Testis (tissue), 3 donors: ENCODE data around the gene KRTAP5-8. TPM values are rescaled to one million over a fixed set of nuclear protein-coding genes. Genes with fewer than 3 reads are reported as not detected.

ENCODE experiments used
- DNase-seq: peaks from one replicate; pipeline ENCODE4 v3.0.0-alpha.2; 2019
- H3K27ac ChIP-seq, 2 donors: fragments of 200-600 bp; sonication (generic); one replicate each; pipeline ENCODE4 v1.5.1; 2019
- H3K27me3 ChIP-seq: fragments of 200-600 bp; sonication (generic); one replicate; pipeline ENCODE4 v1.5.1; 2019
- H3K36me3 ChIP-seq: fragments of 200-600 bp; sonication (generic); one replicate; pipeline ENCODE4 v1.5.1; 2017; ENCODE audit warnings: low read depth; ENCODE audit errors: missing control alignments
- H3K4me1 ChIP-seq: fragments of 200-600 bp; sonication (generic); one replicate; pipeline ENCODE4 v1.5.1; 2019
- H3K4me3 ChIP-seq, 2 donors: fragments of 200-600 bp; sonication (generic); one replicate each; pipeline ENCODE4 v1.5.1; 2017 to 2019
- H3K9me3 ChIP-seq: fragments of 200-600 bp; sonication (generic); one replicate; pipeline ENCODE4 v1.5.1; 2017
- POLR2A ChIP-seq: fragments of 450-650 bp; IDR thresholded peaks from one replicate; pipeline ENCODE4 v1.6.1; 2017; ENCODE audit warnings: antibody characterized with exemption, mild to moderate bottlenecking, moderate library complexity
- WGBS, 2 donors: methylation state at CpG; one replicate each; pipeline ENCODE4 v1.1.5; 2018; 5-methylcytosine and 5-hydroxymethylcytosine counted together
- intact Hi-C: fragments of 100-400 bp; cut with DNase I; formaldehyde crosslinking; loops from one replicate; pipeline ENCODE4 v1.15.1; 2023; ENCODE audit warnings: low total_unique reads
- polyA plus RNA-seq: library from polyadenylated mRNA; stranded (reverse); fragments of 350-450 nt; fragmentation: Illumina TruSeq; extraction: RNeasy Lipid Tissue Mini Kit (QIAGEN cat#74804); gene quantifications from one replicate; pipeline ENCODE4 v1.2.3, GENCODE V29; 2014; ENCODE audit warnings: low read depth, low replicate concordance; ENCODE audit not compliant: insufficient read depth
- total RNA-seq, 2 donors: library from RNA; depleted of rRNA; stranded (reverse); fragments of >200 nt; gene quantifications; one replicate each; pipeline ENCODE4 v1.2.3, GENCODE V29; 2016
- TF ChIP-seq, protein P1 (sequence below), 3 experiments: fragments of 450-650 bp in 2 of 3; fragments of 200-600 bp in 1 of 3; sonication (generic) in 1 of 3; IDR thresholded peaks; one replicate each; pipeline ENCODE4 v1.5.1; 2016 to 2019; ENCODE audit warnings: antibody characterized with exemption in 3 of 3, mild to moderate bottlenecking in 2 of 3, moderate library complexity in 1 of 3

The KRTAP5-8 gene
- total and polyA plus RNA-seq, 3 donors from 2014 or later = 0.39 to 1.1 TPM; not detected in 1

DNA sequence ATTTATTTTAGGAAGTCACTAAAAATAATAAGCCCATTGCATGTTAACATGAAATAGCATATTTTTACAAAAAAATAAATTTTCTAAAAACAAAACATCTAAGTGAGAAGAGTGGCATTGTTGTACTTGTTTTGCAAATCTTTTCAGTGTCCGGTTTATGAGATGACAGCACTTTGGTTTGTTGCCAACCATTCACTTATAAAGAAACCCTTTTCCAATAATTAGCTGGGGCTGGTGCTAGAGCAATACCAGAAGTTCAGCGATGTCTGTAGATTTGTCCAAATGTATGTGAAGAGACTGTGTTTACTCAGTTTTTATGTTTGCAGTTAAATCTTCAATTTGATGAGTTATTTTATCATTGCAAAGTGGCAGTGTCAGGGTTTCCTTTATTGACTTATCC lies 32.8 kb upstream of the KRTAP5-8 start:
- no peaks in the 10 kb centered on the region for H3K36me3 ChIP-seq
- no peaks in the 10 kb centered on the region for H3K27me3 ChIP-seq
- DNase-seq = no peak
- H3K27ac ChIP-seq = no peak overlapping the region
- no peaks in the 10 kb centered on the region for H3K4me1 ChIP-seq
- intact Hi-C loops = no loop called here
- WGBS, 2 donors = 71 to 79% methylated on average over 2 of the region's 2 CpGs
- H3K4me3 ChIP-seq = no peak overlapping the region
- TF ChIP-seq, protein P1, sequence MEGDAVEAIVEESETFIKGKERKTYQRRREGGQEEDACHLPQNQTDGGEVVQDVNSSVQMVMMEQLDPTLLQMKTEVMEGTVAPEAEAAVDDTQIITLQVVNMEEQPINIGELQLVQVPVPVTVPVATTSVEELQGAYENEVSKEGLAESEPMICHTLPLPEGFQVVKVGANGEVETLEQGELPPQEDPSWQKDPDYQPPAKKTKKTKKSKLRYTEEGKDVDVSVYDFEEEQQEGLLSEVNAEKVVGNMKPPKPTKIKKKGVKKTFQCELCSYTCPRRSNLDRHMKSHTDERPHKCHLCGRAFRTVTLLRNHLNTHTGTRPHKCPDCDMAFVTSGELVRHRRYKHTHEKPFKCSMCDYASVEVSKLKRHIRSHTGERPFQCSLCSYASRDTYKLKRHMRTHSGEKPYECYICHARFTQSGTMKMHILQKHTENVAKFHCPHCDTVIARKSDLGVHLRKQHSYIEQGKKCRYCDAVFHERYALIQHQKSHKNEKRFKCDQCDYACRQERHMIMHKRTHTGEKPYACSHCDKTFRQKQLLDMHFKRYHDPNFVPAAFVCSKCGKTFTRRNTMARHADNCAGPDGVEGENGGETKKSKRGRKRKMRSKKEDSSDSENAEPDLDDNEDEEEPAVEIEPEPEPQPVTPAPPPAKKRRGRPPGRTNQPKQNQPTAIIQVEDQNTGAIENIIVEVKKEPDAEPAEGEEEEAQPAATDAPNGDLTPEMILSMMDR (IDR thresholded peaks at IDR 0.05) = no peak
- no peak for TF ChIP-seq POLR2A
- H3K9me3 ChIP-seq = no peaks in the 10 kb centered on the region

DNA sequence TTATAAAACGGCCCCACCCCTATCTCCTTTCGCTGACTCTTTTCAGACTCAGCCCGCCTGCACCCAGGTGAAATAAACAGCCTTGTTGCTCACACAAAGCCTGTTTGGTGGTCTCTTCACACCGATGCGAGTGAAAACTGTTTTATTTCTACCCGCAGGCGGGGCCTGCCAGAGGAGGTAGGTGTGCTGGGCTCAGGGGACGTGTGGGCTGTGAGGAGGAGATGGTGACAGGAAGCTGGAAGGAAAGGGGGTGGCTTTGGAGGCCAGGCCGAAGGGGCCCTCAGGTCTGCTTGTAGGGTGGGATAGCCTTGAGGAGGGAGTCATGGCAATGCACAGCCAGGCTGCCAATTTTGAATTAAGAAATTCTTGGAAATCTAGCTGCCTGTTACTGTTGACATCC lies 32.0 kb upstream of the KRTAP5-8 start:
- no peak overlapping the region for H3K27ac ChIP-seq
- WGBS, 2 donors = 82 to 91% methylated on average over 9 of the region's 9 CpGs
- intact Hi-C loops = no loop called here
- H3K36me3 ChIP-seq = no peaks in the 10 kb centered on the region
- no peak overlapping the region for H3K4me3 ChIP-seq
- H3K27me3 ChIP-seq = no peaks in the 10 kb centered on the region
- no peak for TF ChIP-seq POLR2A
- TF ChIP-seq, protein P1 (IDR thresholded peaks at IDR 0.05) = no peak
- no peaks in the 10 kb centered on the region for H3K4me1 ChIP-seq
- no peaks in the 10 kb centered on the region for H3K9me3 ChIP-seq
- DNase-seq = no peak

DNA sequence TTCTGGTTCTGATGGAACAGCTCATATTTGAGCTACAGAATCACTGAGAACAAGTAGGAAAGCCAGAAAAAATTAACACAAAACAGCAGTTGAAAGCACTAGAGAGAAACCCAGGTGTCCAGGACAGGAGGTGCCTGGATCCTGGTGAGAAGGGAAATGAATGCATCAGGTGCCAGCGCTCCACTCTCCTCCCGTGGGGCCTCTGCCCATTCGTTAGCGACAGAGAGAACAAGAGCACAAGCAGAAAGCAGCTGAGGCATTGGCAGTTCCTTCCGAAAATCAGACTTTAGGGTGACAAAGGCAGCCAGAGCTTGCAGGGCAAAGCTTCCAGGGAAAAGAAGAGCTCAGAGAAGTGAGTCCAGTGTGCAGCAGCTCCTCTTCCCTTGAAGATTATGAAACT lies 30.7 kb upstream of the KRTAP5-8 start:
- Histone ChIP-seq H3K4me3 (no peak overlapping the region), H3K4me1 (no peaks in the 10 kb centered on the region), H3K36me3 (no peaks in the 10 kb centered on the region), H3K27ac (no peak overlapping the region), H3K27me3 (no peaks in the 10 kb centered on the region), H3K9me3 (no peaks in the 10 kb centered on the region)
- DNase-seq = no peak
- TF ChIP-seq, protein P1 (IDR thresholded peaks at IDR 0.05) = no peak
- no peak for TF ChIP-seq POLR2A
- WGBS, 2 donors = 94 to 96% methylated on average over 5 of the region's 5 CpGs
- intact Hi-C loops = no loop called here

DNA sequence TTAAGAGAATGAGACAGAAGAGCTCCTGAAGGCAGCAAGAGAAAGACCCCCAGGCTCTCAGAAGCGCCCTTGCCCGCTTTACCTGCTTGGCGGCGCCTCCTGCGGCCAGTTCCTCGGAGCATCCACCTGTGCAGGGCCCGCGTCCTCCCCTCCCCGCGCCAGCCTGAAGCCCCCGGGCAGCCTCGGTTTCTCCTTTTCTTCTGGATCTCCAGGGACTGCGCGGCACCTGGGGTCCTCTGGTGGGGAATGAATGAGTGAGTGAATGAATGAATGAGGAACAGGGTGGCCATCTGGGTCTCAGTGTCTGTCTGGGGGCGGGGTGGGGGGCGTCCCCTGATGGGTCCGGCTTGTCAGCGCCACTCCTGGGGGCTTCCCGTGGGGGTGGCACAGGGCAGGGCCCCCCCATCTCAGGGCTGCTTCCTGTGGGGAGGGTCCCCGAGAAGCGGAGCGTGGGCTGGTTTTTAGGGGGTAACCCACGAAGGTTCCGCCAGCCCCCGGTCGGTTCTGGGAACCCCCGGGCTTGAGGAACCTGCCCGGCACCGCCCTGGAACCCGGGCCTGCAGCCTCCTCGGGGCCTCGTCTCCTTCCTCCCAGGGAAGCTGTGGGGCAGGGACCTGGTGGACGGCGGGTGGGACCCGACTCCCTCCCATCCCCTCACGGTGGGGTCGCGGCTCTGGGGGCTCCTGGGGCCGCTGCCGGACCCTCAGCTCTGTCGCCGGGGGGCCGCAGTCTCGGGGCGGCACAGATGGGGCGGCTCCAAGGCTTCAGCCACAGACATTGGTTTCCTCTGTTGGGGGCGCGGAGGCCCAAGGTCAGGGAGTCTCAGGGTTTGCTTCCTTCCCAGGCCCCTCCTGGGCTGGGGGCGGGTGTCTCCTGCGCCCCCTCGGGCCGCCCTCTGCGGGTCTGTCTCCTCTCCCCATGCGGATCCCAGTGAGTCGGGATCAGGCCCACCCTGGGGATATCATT lies 19.0 kb upstream of the KRTAP5-8 start:
- Histone ChIP-seq H3K4me3 (peak overlapping the region; percentile 15 to 26), H3K4me1 (no peaks in the 10 kb centered on the region), H3K9me3 (no peaks in the 10 kb centered on the region), H3K36me3 (no peaks in the 10 kb centered on the region), H3K27ac (no peak overlapping the region), H3K27me3 (no peaks in the 10 kb centered on the region)
- 73% methylated on average over 16 to 55 of the region's 55 CpGs for WGBS, 2 donors
- TF ChIP-seq POLR2A = no peak
- TF ChIP-seq, protein P1 (IDR thresholded peaks at IDR 0.05) = no peak
- no peak for DNase-seq
- intact Hi-C loops = no loop called here
